ES-I3 (cell line): Measurements from ENCODE around the gene LDLRAD4.
"Not testable (repeated sequence)": the region's sequence is repeated elsewhere in the genome, so short reads cannot be mapped to it uniquely, and the experiment has no call there.

Experiments used
- H3K36me3 ChIP-seq: 2 replicates; pipeline ENCODE4 v1.6.1; 2013; ENCODE audit warnings: mild to moderate bottlenecking, low read length, control low read depth, moderate library complexity; ENCODE audit not compliant: insufficient read depth
- H3K4me1 ChIP-seq: 2 replicates; pipeline ENCODE4 v1.6.1; 2013; ENCODE audit warnings: mild to moderate bottlenecking, control low read depth, low read length; ENCODE audit not compliant: insufficient read depth
- H3K9ac ChIP-seq: 2 replicates; pipeline ENCODE4 v1.6.1; 2013; ENCODE audit warnings: low read depth, mild to moderate bottlenecking, low read length, moderate library complexity
- H3K9me3 ChIP-seq: 2 replicates; pipeline ENCODE4 v1.6.1; 2013; ENCODE audit warnings: mild to moderate bottlenecking, low read length, moderate library complexity; ENCODE audit not compliant: control insufficient read depth, insufficient read depth

LDLRAD4 gene

DNA sequence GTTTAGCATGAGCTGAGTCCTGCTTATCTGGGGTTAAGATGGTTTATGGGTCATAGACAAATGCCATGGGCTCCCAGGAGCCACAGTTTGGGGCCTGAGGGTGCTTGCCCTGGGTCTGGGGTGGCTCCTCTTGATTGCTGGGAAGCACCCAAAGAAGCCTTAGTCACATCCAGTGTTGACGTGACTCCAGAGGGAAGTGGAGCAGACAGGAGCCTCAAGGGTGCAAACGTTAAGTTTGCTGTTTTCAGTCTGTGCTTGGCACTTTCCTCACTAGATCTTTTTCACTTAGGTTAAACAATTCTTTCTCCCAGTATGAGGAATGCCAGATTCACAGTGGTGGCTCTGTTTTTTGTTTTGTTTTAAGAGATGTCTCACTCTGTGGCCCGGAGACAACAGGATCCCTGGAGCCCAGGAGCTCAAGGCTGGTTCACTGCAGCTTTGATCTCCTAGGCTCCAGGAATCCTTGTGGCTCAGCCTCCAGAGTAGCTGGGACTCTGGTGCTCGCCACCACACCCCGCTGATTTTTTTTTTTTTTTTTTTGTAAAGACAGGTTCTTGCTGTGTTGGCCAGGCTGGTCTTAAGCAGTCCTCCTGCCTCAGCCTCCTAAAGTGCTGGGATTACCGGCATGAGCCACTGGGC is 256.5 kb downstream of the LDLRAD4 start:
- no peaks in the 10 kb centered on the region; the same call in none of the 2 replicates for H3K4me1 ChIP-seq
- H3K9me3 ChIP-seq = no peaks in the 10 kb centered on the region; the same call in 1 of the 2 replicates
- H3K36me3 ChIP-seq = no peaks in the 10 kb centered on the region
- no peak overlapping the region for H3K9ac ChIP-seq

- H3K9me3 ChIP-seq, H3K9ac ChIP-seq, H3K4me1 ChIP-seq, H3K36me3 ChIP-seq: not testable (repeated sequence)
Measured at GRCh38 chr18:13476312-13476711, 257.8 kb downstream of the LDLRAD4 start.

- H3K9me3 ChIP-seq = no peaks in the 10 kb centered on the region; the same call in 1 of the 2 replicates
- no peak overlapping the region for H3K9ac ChIP-seq
- H3K4me1 ChIP-seq = no peaks in the 10 kb centered on the region; the same call in 1 of the 2 replicates
- no peaks in the 10 kb centered on the region for H3K36me3 ChIP-seq
Measured at GRCh38 chr18:13477147-13477683, 258.7 kb downstream of the LDLRAD4 start.

- no peak overlapping the region for H3K9ac ChIP-seq
- H3K4me1 ChIP-seq = no peaks in the 10 kb centered on the region
- H3K36me3 ChIP-seq = no peaks in the 10 kb centered on the region
- H3K9me3 ChIP-seq = no peaks in the 10 kb centered on the region; the same call in 1 of the 2 replicates
Measured at GRCh38 chr18:13480571-13481255, 262.2 kb downstream of the LDLRAD4 start.

- Histone ChIP-seq H3K4me1 (no peaks in the 10 kb centered on the region), H3K9me3 (no peaks in the 10 kb centered on the region; the same call in 1 of the 2 replicates), H3K36me3 (no peaks in the 10 kb centered on the region), H3K9ac (no peak overlapping the region)
Measured at GRCh38 chr18:13481331-13481730, 262.8 kb downstream of the LDLRAD4 start.

DNA sequence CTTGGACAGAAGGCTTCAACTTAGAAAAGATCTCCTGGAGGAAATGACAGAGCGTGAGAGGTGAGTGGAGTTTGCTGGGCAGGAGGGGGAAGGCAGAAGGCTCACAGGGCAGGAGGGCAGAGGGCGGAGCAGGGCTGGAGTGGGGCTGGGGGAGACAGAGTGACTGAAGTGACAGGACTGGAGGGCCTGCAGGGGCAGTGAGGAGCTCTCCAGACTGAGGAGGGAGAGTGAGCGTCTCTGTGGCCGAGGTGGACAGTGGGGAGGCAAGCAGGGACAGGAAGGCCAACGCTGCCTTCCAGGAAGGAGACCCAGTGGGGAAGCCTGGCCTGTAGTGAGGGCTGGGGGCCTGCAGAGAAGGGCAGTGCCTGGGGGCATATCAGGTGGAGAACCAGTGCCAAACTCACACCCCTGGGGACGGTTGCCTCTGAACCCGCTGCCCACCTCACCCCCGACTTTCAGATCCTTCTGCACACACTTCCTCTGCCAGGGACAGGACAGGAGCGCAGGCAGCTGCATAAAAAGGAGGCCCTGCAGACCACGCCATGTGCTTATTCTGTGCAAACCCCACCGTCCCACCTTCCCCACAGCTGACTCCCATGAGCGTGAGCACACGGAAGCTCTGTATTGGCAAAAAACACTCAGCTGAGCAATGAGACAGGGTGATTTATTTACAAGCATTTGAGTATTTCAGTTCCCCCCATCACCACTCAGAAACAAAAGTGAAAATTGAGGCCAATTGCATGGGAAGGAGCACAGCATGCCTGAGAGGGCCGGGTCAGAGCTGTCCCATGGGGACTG is 263.5 kb downstream of the LDLRAD4 start:
- H3K9me3 ChIP-seq = no peaks in the 10 kb centered on the region; the same call in 1 of the 2 replicates
- no peaks in the 10 kb centered on the region for H3K36me3 ChIP-seq
- no peak overlapping the region for H3K9ac ChIP-seq
- H3K4me1 ChIP-seq = peaks cover 7% of the 10 kb centered on the region; the same call in 1 of the 2 replicates

DNA sequence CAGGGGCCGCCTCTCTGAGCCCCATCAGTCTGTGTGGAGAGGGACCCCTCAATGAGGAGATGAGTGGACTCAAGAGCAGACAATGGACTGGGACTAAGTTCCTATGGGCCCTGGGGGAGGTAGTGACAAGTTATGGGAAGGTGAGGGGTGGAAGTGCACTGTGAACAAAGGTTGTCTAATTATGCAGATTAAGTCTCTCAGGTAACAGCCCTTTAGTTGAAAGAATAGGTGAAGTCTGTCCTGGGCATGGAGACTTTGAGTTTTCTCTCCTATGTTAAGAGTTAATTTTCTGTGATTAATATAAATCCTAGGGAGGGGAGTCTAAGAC is 264.0 kb downstream of the LDLRAD4 start:
- Histone ChIP-seq H3K36me3 (no peaks in the 10 kb centered on the region), H3K4me1 (peaks cover 12% of the 10 kb centered on the region; the same call in 1 of the 2 replicates), H3K9me3 (no peaks in the 10 kb centered on the region; the same call in 1 of the 2 replicates), H3K9ac (no peak overlapping the region)

- no peaks in the 10 kb centered on the region; the same call in 1 of the 2 replicates for H3K9me3 ChIP-seq
- H3K36me3 ChIP-seq = no peaks in the 10 kb centered on the region
- no peak overlapping the region for H3K9ac ChIP-seq
- H3K4me1 ChIP-seq = peaks cover 13% of the 10 kb centered on the region; the same call in 1 of the 2 replicates
Measured at GRCh38 chr18:13483316-13484270, 265.0 kb downstream of the LDLRAD4 start.

GRCh38 chr18:13485182-13485581 is 266.6 kb downstream of the LDLRAD4 start:
- Histone ChIP-seq H3K36me3 (no peaks in the 10 kb centered on the region), H3K4me1 (peaks cover 13% of the 10 kb centered on the region; the same call in 1 of the 2 replicates), H3K9ac (no peak overlapping the region), H3K9me3 (no peaks in the 10 kb centered on the region)

- H3K9me3 ChIP-seq = no peaks in the 10 kb centered on the region
- H3K9ac ChIP-seq = no peak overlapping the region
- H3K4me1 ChIP-seq = peaks cover 13% of the 10 kb centered on the region; the same call in 1 of the 2 replicates
- no peaks in the 10 kb centered on the region for H3K36me3 ChIP-seq
Measured at GRCh38 chr18:13485604-13486003, 267.0 kb downstream of the LDLRAD4 start.

DNA sequence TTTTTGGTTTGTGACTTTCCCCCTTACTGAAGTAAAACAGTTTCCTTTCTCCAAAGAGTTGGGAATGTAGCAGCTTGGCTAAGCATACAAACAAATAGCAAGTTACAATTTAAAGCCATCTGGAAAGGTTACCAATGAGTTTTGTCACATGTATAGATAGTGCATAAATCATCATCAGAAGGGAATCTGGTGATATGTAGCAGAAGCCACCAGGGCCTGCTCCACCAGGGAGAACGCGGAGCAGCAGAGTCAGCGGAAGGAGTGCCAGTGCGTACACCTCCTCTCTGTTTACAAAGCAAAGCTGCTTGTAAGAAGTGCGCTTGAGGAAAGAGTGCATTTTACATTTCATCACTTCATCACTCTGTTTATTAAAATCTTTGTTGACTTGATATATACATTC is 267.7 kb downstream of the LDLRAD4 start:
- Histone ChIP-seq H3K9ac (no peak overlapping the region), H3K4me1 (peaks cover 13% of the 10 kb centered on the region; the same call in 1 of the 2 replicates), H3K9me3 (no peaks in the 10 kb centered on the region), H3K36me3 (no peaks in the 10 kb centered on the region)

- no peaks in the 10 kb centered on the region for H3K9me3 ChIP-seq
- peaks cover 13% of the 10 kb centered on the region; the same call in 1 of the 2 replicates for H3K4me1 ChIP-seq
- no peaks in the 10 kb centered on the region for H3K36me3 ChIP-seq
- H3K9ac ChIP-seq = no peak overlapping the region
Measured at GRCh38 chr18:13486686-13487085, 268.1 kb downstream of the LDLRAD4 start.

GRCh38 chr18:13487237-13487636 is 268.7 kb downstream of the LDLRAD4 start:
- no peaks in the 10 kb centered on the region for H3K9me3 ChIP-seq

More at GRCh38 chr18:13487237-13487636, 268.7 kb downstream of the LDLRAD4 start:
- no peak overlapping the region for H3K9ac ChIP-seq
- H3K4me1 ChIP-seq = peaks cover 13% of the 10 kb centered on the region; the same call in 1 of the 2 replicates
- H3K36me3 ChIP-seq = no peaks in the 10 kb centered on the region
